ENCODE data around the gene BUD23. TPM values are rescaled to one million over a fixed set of nuclear protein-coding genes. Genes with fewer than 3 reads are reported as not detected.
"Not testable (repeated sequence)": the region's sequence is repeated elsewhere in the genome, so short reads cannot be mapped to it uniquely, and the experiment has no call there.

Gene BUD23
- total RNA-seq, 4 donors from 2014 or later = 43.2 to 51.5 (median 48.6) TPM

DNA sequence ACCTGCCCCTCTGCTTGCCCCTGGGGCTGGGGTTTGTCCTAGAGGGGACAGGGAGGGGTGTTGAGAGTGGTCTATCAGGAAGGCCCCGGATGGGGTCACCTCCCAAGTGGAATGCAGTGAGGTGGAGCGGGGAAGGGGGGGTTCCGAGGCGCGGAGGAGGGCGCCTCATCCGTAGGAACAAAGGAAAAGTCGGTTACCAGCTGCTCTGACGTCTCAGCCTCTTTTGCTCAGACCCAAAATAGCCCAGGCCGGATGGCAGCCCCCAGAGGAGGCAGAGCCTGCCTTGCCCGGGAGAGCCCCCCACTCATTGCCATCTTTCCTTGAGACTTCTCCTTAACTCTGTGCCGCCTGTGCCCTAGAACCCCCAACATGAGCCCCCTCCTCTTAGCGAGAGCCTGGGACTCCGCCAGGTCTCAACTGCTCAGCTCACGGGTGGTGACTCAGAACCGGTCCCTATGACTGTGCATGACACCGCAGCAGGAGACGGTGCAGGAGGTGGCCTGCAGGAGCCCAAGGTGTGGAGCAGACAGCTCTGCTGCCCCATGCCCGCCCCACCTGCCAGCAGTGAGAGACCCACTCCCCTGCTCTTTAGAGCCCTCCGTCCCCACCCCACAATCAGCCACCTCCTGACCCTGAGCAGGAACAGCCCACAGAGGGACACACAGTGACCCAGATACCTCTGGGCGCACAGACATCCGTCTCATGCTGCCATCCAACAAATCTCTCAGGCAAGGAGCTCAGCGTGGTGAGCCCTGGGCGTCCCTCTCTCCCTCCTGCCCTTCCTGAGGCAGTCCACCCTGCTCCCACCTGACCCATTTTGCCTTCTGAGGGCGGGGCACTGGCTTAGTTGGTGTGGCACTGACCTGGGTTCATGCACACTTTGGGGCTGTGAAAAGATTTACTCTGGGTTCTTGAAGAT is 23.0 kb downstream of the BUD23 start:
- Histone ChIP-seq H3K4me3 (no peak overlapping the region), H3K36me3 (peaks cover 0 to 50% (median 18%) of the 10 kb centered on the region in 4 donors)
- TF ChIP-seq POLR2AphosphoS5 (IDR thresholded peaks at IDR 0.05) = no peak
- no peak for TF ChIP-seq EP300 (IDR thresholded peaks at IDR 0.05)
- no peak for TF ChIP-seq POLR2A (IDR thresholded peaks at IDR 0.05; ENCODE audit: low read depth)
- TF ChIP-seq, protein P1, sequence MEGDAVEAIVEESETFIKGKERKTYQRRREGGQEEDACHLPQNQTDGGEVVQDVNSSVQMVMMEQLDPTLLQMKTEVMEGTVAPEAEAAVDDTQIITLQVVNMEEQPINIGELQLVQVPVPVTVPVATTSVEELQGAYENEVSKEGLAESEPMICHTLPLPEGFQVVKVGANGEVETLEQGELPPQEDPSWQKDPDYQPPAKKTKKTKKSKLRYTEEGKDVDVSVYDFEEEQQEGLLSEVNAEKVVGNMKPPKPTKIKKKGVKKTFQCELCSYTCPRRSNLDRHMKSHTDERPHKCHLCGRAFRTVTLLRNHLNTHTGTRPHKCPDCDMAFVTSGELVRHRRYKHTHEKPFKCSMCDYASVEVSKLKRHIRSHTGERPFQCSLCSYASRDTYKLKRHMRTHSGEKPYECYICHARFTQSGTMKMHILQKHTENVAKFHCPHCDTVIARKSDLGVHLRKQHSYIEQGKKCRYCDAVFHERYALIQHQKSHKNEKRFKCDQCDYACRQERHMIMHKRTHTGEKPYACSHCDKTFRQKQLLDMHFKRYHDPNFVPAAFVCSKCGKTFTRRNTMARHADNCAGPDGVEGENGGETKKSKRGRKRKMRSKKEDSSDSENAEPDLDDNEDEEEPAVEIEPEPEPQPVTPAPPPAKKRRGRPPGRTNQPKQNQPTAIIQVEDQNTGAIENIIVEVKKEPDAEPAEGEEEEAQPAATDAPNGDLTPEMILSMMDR (IDR thresholded peaks at IDR 0.05) = no peak

DNA sequence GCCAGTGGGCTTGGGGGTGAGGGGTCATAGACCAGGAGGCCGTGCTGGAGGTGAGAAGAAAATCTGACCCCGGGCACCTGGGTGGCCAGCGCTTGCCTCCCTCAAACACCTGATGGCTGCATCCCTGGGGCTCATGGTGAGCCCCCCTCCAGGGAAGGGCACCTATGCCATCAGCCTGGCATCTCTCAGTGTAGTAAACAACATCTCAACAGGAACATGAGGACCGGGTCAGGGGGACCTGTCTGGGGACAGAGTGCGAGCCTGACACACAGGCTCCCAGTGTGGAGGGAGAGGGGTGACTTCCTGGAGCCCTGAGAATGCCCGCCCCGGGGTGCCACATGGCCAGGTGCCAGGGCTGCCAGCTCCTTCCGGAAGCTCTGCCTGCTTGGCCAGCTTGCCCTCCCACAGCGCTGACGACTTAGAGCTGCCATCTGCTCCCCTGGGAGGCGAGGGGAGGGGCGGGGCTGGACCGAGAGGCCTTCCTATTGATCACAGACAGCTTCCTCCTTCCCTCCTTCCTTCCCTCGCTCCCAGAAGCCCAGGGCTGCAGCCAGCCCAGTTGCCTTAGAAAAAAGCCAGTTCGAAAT is 23.7 kb downstream of the BUD23 start:
- no peak for DNase-seq (ENCODE audit: extremely low spot score)
- H3K9me3 ChIP-seq = no peaks in the 10 kb centered on the region
- H3K36me3 ChIP-seq = peaks cover 0 to 44% (median 14%) of the 10 kb centered on the region in 4 donors
- 81% methylated on average over 15 of the region's 15 CpGs for WGBS
- H3K27me3 ChIP-seq = no peaks in the 10 kb centered on the region
- intact Hi-C loops (cut with DNase I) = no loop called here
- no peak overlapping the region for H3K27ac ChIP-seq (replicated peaks in 1 of 4)
- no peak overlapping the region for H3K4me3 ChIP-seq
- TF ChIP-seq, protein P1 (IDR thresholded peaks at IDR 0.05) = no peak
- TF ChIP-seq POLR2A (IDR thresholded peaks at IDR 0.05; ENCODE audit: low read depth) (no peak), POLR2AphosphoS5 (IDR thresholded peaks at IDR 0.05) (no peak), EP300 (IDR thresholded peaks at IDR 0.05) (no peak)
- peaks cover 7 to 22% (median 17%) of the 10 kb centered on the region in 4 donors for H3K4me1 ChIP-seq

More for the DNA sequence above, 23.0 kb downstream of the BUD23 start:
- peaks cover 7 to 22% (median 17%) of the 10 kb centered on the region in 4 donors for H3K4me1 ChIP-seq
- DNase-seq (ENCODE audit: extremely low spot score) = no peak
- no peaks in the 10 kb centered on the region for H3K27me3 ChIP-seq
- intact Hi-C loops (cut with DNase I) = no loop called here
- no peaks in the 10 kb centered on the region for H3K9me3 ChIP-seq
- H3K27ac ChIP-seq (replicated peaks in 1 of 4) = no peak overlapping the region
- WGBS = 81% methylated on average over 23 of the region's 25 CpGs

DNA sequence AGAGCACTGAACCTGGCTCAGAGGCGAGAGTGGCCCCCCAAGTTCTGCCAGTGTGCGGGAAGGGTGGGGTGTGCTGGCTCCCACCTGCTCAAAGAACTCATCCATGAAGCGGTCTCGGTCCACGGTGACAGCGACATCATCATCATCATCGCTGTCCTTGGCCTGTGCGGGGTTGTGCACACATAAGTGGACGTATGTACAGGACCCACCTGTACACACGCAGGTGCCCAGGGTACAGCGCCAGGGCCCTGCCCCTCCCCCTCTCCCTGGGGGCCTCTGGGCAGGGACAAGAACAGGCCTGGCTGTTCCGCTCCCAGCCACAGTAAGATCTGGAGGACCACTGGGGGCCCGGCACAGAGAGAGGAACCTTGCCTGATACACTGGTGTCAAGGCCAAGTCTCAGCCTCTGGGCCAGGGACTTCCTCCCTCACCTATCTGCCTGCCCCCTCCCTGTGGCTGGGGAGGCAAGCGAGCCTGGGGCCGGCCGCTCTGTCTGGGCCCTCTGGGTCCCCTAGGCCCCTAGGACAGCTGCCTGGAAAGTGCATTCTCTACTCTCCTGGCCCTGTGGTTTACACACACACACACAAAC is 25.7 kb downstream of the BUD23 start:
- Histone ChIP-seq H3K4me1 (peaks cover 4 to 13% (median 10%) of the 10 kb centered on the region in 4 donors), H3K27ac (replicated peaks in 1 of 4) (no peak overlapping the region), H3K27me3 (no peaks in the 10 kb centered on the region), H3K4me3 (no peak overlapping the region), H3K36me3 (peaks cover 0 to 38% (median 7%) of the 10 kb centered on the region in 4 donors), H3K9me3 (no peaks in the 10 kb centered on the region)
- TF ChIP-seq EP300 (IDR thresholded peaks at IDR 0.05) (no peak), POLR2A (IDR thresholded peaks at IDR 0.05; ENCODE audit: low read depth) (no peak), POLR2AphosphoS5 (IDR thresholded peaks at IDR 0.05) (no peak)
- TF ChIP-seq, protein P1 (IDR thresholded peaks at IDR 0.05) = no peak
- no peak for DNase-seq (ENCODE audit: extremely low spot score)
- WGBS = 90% methylated on average over 12 of the region's 16 CpGs
- intact Hi-C loops (cut with DNase I) = no loop called here

DNA sequence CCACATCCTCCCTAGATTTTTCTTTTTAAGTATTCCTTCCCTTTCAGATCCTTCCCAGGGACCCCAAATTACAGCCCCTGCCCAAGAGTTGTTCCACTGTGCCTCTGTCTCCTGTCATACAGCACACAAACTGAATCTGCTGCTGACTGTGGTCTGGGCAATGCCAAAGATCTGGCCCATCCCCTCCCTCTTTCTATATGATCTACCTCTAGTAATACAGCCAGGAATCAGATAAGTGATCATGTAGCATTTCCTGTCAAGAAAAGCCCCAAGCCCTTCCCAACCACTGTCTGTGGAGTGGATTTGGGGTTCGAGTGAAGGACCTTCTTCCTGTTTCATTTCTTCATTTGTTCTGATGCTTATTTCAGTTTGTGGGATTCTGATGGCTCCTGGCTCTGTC is 29.4 kb downstream of the BUD23 start:
- Histone ChIP-seq H3K27ac (replicated peaks in 1 of 4) (no peak overlapping the region), H3K4me1 (peaks cover 13 to 27% (median 27%) of the 10 kb centered on the region in 4 donors), H3K9me3 (no peaks in the 10 kb centered on the region), H3K27me3 (no peaks in the 10 kb centered on the region), H3K36me3 (peaks cover 0 to 11% (median 5%) of the 10 kb centered on the region in 4 donors), H3K4me3 (no peak overlapping the region)
- WGBS = 77% methylated on average over 1 of the region's 1 CpG
- TF ChIP-seq EP300 (IDR thresholded peaks at IDR 0.05) (no peak), POLR2A (IDR thresholded peaks at IDR 0.05; ENCODE audit: low read depth) (no peak), POLR2AphosphoS5 (IDR thresholded peaks at IDR 0.05) (no peak)
- TF ChIP-seq, protein P1 (IDR thresholded peaks at IDR 0.05) = no peak
- intact Hi-C loops (cut with DNase I) = no loop called here
- no peak for DNase-seq (ENCODE audit: extremely low spot score)

DNA sequence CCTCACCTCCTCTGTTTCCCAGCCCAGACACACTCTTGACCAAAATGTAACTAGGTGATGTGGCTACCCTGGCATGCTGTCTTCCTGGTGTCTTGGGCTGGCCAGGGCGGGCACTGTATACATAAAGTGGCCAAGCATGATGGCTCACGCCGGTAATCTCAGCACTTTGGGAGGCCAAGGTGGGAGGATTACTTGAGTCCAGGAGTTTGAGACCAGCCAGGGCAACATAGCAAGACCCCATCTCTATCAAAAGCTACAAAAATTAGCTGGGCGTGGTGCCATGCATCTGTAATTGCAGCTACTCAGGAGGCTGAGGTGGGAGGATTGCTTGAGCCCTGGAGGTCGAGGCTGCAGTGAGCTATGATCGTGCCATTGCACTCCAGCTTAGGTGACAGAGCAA is 29.9 kb downstream of the BUD23 start:
- H3K9me3 ChIP-seq; intact Hi-C loops (cut with DNase I); H3K27ac ChIP-seq (replicated peaks in 1 of 4); H3K36me3 ChIP-seq; DNase-seq (ENCODE audit: extremely low spot score); H3K27me3 ChIP-seq; H3K4me3 ChIP-seq: not testable (repeated sequence)
- 91% methylated on average over 6 of the region's 6 CpGs for WGBS
- H3K4me1 ChIP-seq = peaks cover 14 to 32% (median 32%) of the 10 kb centered on the region in 4 donors

Data from esophagus muscularis mucosa (tissue), 4 donors.